Activated CD8-positive, alpha-beta memory T cell treated with anti-CD3 and anti-CD28 coated beads for 36 hours (primary cell): ENCODE results near the gene MGST1. TPM values are rescaled to one million over a fixed set of nuclear protein-coding genes. Genes with fewer than 3 reads are reported as not detected.
"Not testable (repeated sequence)": the region's sequence is repeated elsewhere in the genome, so short reads cannot be mapped to it uniquely, and the experiment has no call there.

Source experiments
- CTCF ChIA-PET: fragments of 350-600 bp; sonication (Branson Sonifier 250); formaldehyde crosslinking; loops from one replicate; lab custom pipeline; 2021; ENCODE audit warnings: antibody characterized with exemption; lab: Charles Lee
- POLR2A ChIA-PET: fragments of 350-600 bp; sonication (Branson Sonifier 250); formaldehyde crosslinking; loops from one replicate; lab custom pipeline; 2021; ENCODE audit warnings: antibody characterized with exemption; lab: Charles Lee
- total RNA-seq, 2 experiments: library from RNA; stranded (reverse); gene quantifications; one replicate each; pipeline ENCODE4 v1.2.3, GENCODE V29; 2021

Gene MGST1
- total RNA-seq, 2 experiments from 2014 or later: not detected

- CTCF ChIA-PET: interaction anchor here (0.7 kb wide), 1 partner anchor 231 kb away, joined by 3 read pairs; no protein-coding TSS in a partner anchor
Observed at GRCh38 chr12:16348435-16349130, 1.1 kb downstream of the MGST1 start.

GRCh38 chr12:16349131-16349460 is 1.7 kb downstream of the MGST1 start:
- ChIA-PET POLR2A (no interaction called here), CTCF (no interaction called here)

More at GRCh38 chr12:16348435-16349130, 1.1 kb downstream of the MGST1 start:
- POLR2A ChIA-PET: no interaction called here

- POLR2A ChIA-PET: no interaction called here
- CTCF ChIA-PET: no interaction called here
Observed at GRCh38 chr12:16350682-16351081, 3.2 kb downstream of the MGST1 start.

GRCh38 chr12:16352481-16352880 is 5.0 kb downstream of the MGST1 start:
- ChIA-PET CTCF (no interaction called here), POLR2A (no interaction called here)

- ChIA-PET POLR2A (no interaction called here), CTCF (no interaction called here)
Observed at GRCh38 chr12:16358878-16359277, 11.4 kb downstream of the MGST1 start.

- ChIA-PET POLR2A (no interaction called here), CTCF (no interaction called here)
Observed at GRCh38 chr12:16359512-16360491, 12.4 kb downstream of the MGST1 start.

GRCh38 chr12:16361142-16361783 is 13.8 kb downstream of the MGST1 start:
- ChIA-PET POLR2A (no interaction called here), CTCF (no interaction called here)

- CTCF ChIA-PET: no interaction called here
- POLR2A ChIA-PET: no interaction called here
Observed at GRCh38 chr12:16362550-16362949, 15.1 kb downstream of the MGST1 start.

- CTCF ChIA-PET: no interaction called here
- POLR2A ChIA-PET: no interaction called here
Observed at GRCh38 chr12:16369156-16369555, 21.7 kb downstream of the MGST1 start.

- CTCF ChIA-PET: interaction anchor here (0.6 kb wide), 1 partner anchor 1066 kb away, joined by 3 read pairs; no protein-coding TSS in a partner anchor
Observed at GRCh38 chr12:16370096-16370495, 22.7 kb downstream of the MGST1 start.

GRCh38 chr12:16382652-16383312 is 35.3 kb downstream of the MGST1 start:
- POLR2A ChIA-PET, CTCF ChIA-PET: not testable (repeated sequence)

More at GRCh38 chr12:16370096-16370495, 22.7 kb downstream of the MGST1 start:
- POLR2A ChIA-PET: no interaction called here

GRCh38 chr12:16384732-16385131 is 37.3 kb downstream of the MGST1 start:
- CTCF ChIA-PET: no interaction called here
- POLR2A ChIA-PET: no interaction called here

GRCh38 chr12:16385782-16386646 is 38.6 kb downstream of the MGST1 start:
- POLR2A ChIA-PET: no interaction called here
- CTCF ChIA-PET: no interaction called here

- ChIA-PET CTCF (no interaction called here), POLR2A (no interaction called here)
Observed at GRCh38 chr12:16387919-16388318, 40.5 kb downstream of the MGST1 start.

- ChIA-PET POLR2A (no interaction called here), CTCF (no interaction called here)
Observed at GRCh38 chr12:16389594-16389993, 42.1 kb downstream of the MGST1 start.

GRCh38 chr12:16392846-16393535 is 45.5 kb downstream of the MGST1 start:
- ChIA-PET CTCF (no interaction called here), POLR2A (no interaction called here)

- CTCF ChIA-PET: no interaction called here
- POLR2A ChIA-PET: no interaction called here
Observed at GRCh38 chr12:16399101-16399500, 51.7 kb downstream of the MGST1 start.

GRCh38 chr12:16401835-16402234 is 54.4 kb downstream of the MGST1 start:
- POLR2A ChIA-PET, CTCF ChIA-PET: not testable (repeated sequence)
